NCI-H1105 treated with DMSO at 0.1 percent for 48 hours (cell line): ENCODE data around the gene RELA.

Experiments
- DNase-seq: peaks from one replicate; lab custom pipeline; 2025; lab: John Stamatoyannopoulos, UW

The RELA gene

GRCh38 chr11:65633390-65634108 is 29.2 kb downstream of the RELA start:
- no peak for DNase-seq

GRCh38 chr11:65630215-65630614 is 32.5 kb downstream of the RELA start:
- no peak for DNase-seq

GRCh38 chr11:65629579-65629978 is 33.1 kb downstream of the RELA start:
- DNase-seq = no peak

- no peak for DNase-seq
Observed at GRCh38 chr11:65627202-65627601, 35.5 kb downstream of the RELA start.

- no peak for DNase-seq
Observed at GRCh38 chr11:65625628-65626342, 36.9 kb downstream of the RELA start.

- DNase-seq = no peak
Observed at GRCh38 chr11:65624931-65625627, 37.6 kb downstream of the RELA start.

GRCh38 chr11:65623852-65624616 is 38.7 kb downstream of the RELA start:
- no peak for DNase-seq

GRCh38 chr11:65623177-65623576 is 39.5 kb downstream of the RELA start:
- no peak for DNase-seq

GRCh38 chr11:65622011-65622410 is 40.7 kb downstream of the RELA start:
- no peak for DNase-seq

GRCh38 chr11:65621460-65621859 is 41.3 kb downstream of the RELA start:
- DNase-seq = no peak

GRCh38 chr11:65620666-65621065 is 42.0 kb downstream of the RELA start:
- no peak for DNase-seq

- DNase-seq = no peak
Observed at GRCh38 chr11:65619281-65619928, 43.3 kb downstream of the RELA start.

- DNase-seq = no peak
Observed at GRCh38 chr11:65618763-65619162, 44.0 kb downstream of the RELA start.

- no peak for DNase-seq
Observed at GRCh38 chr11:65617990-65618751, 44.5 kb downstream of the RELA start.

GRCh38 chr11:65617136-65617850 is 45.4 kb downstream of the RELA start:
- DNase-seq = no peak

GRCh38 chr11:65616575-65617001 is 46.1 kb downstream of the RELA start:
- DNase-seq = no peak

- DNase-seq = no peak
Observed at GRCh38 chr11:65615950-65616574, 46.7 kb downstream of the RELA start.

- peak; percentile 100 for DNase-seq
Observed at GRCh38 chr11:65615229-65615949, 47.3 kb downstream of the RELA start, which contains the start of gene PCNX3. Gene PCNX3, plus strand, starts transcription at chr11:65615776. Its CDS starts 536 bp downstream, at chr11:65616312.
